HepG2 (cell line): Measurements from ENCODE around the gene DTYMK. TPM values are rescaled to one million over a fixed set of nuclear protein-coding genes. Genes with fewer than 3 reads are reported as not detected.

Experiments used
- CSRNP1 ChIP-seq: sonication (generic); formaldehyde crosslinking; IDR thresholded peaks from 2 replicates; pipeline ENCODE4 v1.8.1; 2023; ENCODE audit warnings: mild to moderate bottlenecking, missing genetic modification reagents
- FOXO1 ChIP-seq: sonication (generic); formaldehyde crosslinking; IDR thresholded peaks from 2 replicates; pipeline ENCODE4 v1.4.0; 2020; ENCODE audit warnings: missing genetic modification reagents
- LCORL ChIP-seq, 2 experiments: fragments of 450-650 bp in 1 of 2; sonication (generic) in 1 of 2; formaldehyde crosslinking in 1 of 2; IDR thresholded peaks; 2 replicates each; pipeline versions ENCODE4 v1.5.0 to v1.6.1; 2017 to 2020; ENCODE audit warnings: antibody characterized with exemption in 1 of 2, missing genetic modification reagents in 1 of 2
- MTA3 ChIP-seq: sonication (generic); formaldehyde crosslinking; IDR thresholded peaks from 2 replicates; pipeline ENCODE4 v1.4.0; 2020; ENCODE audit warnings: missing genetic modification reagents
- NFIC ChIP-seq: IDR thresholded peaks from 2 replicates; pipeline ENCODE4 v1.6.1; 2012; ENCODE audit warnings: mild to moderate bottlenecking, low read length, inconsistent platforms
- PPARG ChIP-seq: conservative IDR thresholded peaks from 2 replicates; pipeline ENCODE4 v1.6.1; 2016; ENCODE audit warnings: missing biosample characterization, missing genetic modification reagents
- RNF2 ChIP-seq: fragments of 450-650 bp; conservative IDR thresholded peaks from 2 replicates; pipeline ENCODE4 v1.6.1; 2016; ENCODE audit warnings: low read depth
- ZBTB39 ChIP-seq: sonication (generic); formaldehyde crosslinking; IDR thresholded peaks from 2 replicates; pipeline ENCODE4 v1.5.0; 2020; ENCODE audit warnings: missing genetic modification reagents
- ZBTB40 ChIP-seq, 2 experiments: fragments of 450-650 bp in 1 of 2; sonication (generic) in 1 of 2; formaldehyde crosslinking in 1 of 2; IDR thresholded peaks; 2 replicates each; pipeline versions ENCODE4 v1.6.1 to v1.8.0; 2016 to 2022; ENCODE audit warnings: antibody characterized with exemption in 1 of 2, mild to moderate bottlenecking in 1 of 2, missing genetic modification reagents in 1 of 2
- ZBTB7A ChIP-seq: sonication (generic); formaldehyde crosslinking; IDR thresholded peaks from 2 replicates; pipeline ENCODE4 v1.8.0; 2022; ENCODE audit warnings: mild to moderate bottlenecking, missing genetic modification reagents
- ZNF124 ChIP-seq: sonication (generic); formaldehyde crosslinking; IDR thresholded peaks from 2 replicates; pipeline ENCODE4 v1.4.0; 2020; ENCODE audit warnings: missing genetic modification reagents
- ZNF44 ChIP-seq: sonication (generic); formaldehyde crosslinking; IDR thresholded peaks from 2 replicates; pipeline ENCODE4 v1.5.1; 2020; ENCODE audit warnings: mild to moderate bottlenecking, missing genetic modification reagents
- ZNF839 ChIP-seq: sonication (generic); formaldehyde crosslinking; IDR thresholded peaks from 2 replicates; pipeline ENCODE4 v1.4.0; 2020; ENCODE audit warnings: missing genetic modification reagents, mild to moderate bottlenecking, borderline replicate concordance
- ZSCAN31 ChIP-seq: sonication (generic); formaldehyde crosslinking; IDR thresholded peaks from 2 replicates; pipeline ENCODE4 v1.5.0; 2020; ENCODE audit warnings: low read depth, mild to moderate bottlenecking, missing genetic modification reagents
- polyA plus RNA-seq, 8 experiments: library from polyadenylated mRNA; depleted of rRNA in 3 of 8; stranded (reverse) in 7 of 8; unstranded in 1 of 8; fragments of >200 nt; fragmentation: Illumina TruSeq in 4 of 8; extraction: Trizol in 4 of 8; gene quantifications; 2 replicates each; pipeline versions ENCODE4 v1.2.1 to v1.2.3, GENCODE V29; 2011 to 2016; ENCODE audit warnings: low read depth in 4 of 8, missing spikeins in 1 of 8, mixed read lengths in 1 of 8; ENCODE audit not compliant: insufficient read depth in 1 of 8
- total RNA-seq, 5 experiments: library from RNA; depleted of rRNA; stranded (reverse); fragments of >200 nt; fragmentation: Illumina TruSeq; extraction: Trizol; gene quantifications; 2 replicates each; pipeline ENCODE4 v1.2.3, GENCODE V29; 2016; ENCODE audit warnings: low read depth in 1 of 5

Gene DTYMK
- total and polyA plus RNA-seq, 2 of the 13 experiments (the other 11 are each of a cell fraction or from before 2014, with no cell fraction given): 57.5 to 134 TPM

- TF ChIP-seq ZBTB40 (IDR thresholded peaks at IDR 0.05): no peak
- peak; percentile 63; the same call in 1 of the 2 replicates for TF ChIP-seq ZBTB40 (CRISPR knock-in tag; IDR thresholded peaks at IDR 0.05)
- TF ChIP-seq NFIC: no peak
- TF ChIP-seq ZBTB7A (CRISPR knock-in tag): peak; percentile 94
- no peak for TF ChIP-seq LCORL (IDR thresholded peaks at IDR 0.05)
- TF ChIP-seq LCORL (CRISPR knock-in tag; IDR thresholded peaks at IDR 0.05): peak; percentile 54; the same call in 1 of the 2 replicates
- TF ChIP-seq CSRNP1: peak; percentile 62; the same call in 1 of the 2 replicates
- TF ChIP-seq ZNF124 (CRISPR knock-in tag): peak; percentile 71; the same call in 1 of the 2 replicates
- TF ChIP-seq PPARG (CRISPR knock-in tag): no peak; the same call in 1 of the 2 replicates
- peak; percentile 45; the same call in 1 of the 2 replicates for TF ChIP-seq FOXO1 (CRISPR knock-in tag)
- no peak for TF ChIP-seq ZNF839 (CRISPR knock-in tag)
- peak; percentile 86 for TF ChIP-seq ZSCAN31
- TF ChIP-seq RNF2: 0 out of 2 replicates have a peak, but pooled peaks have one; percentile 49
- TF ChIP-seq ZNF44 (CRISPR knock-in tag): no peak
- TF ChIP-seq ZBTB39 (CRISPR knock-in tag): no peak
- no peak for TF ChIP-seq MTA3 (CRISPR knock-in tag)
These were observed 15.8 kb upstream of the DTYMK start (continued) for GRCh38 chr2:241702155-241703031.
